Neural cell (in vitro differentiated cells): ENCODE results near the gene XXYLT1. TPM values are rescaled to one million over a fixed set of nuclear protein-coding genes. Genes with fewer than 3 reads are reported as not detected.

Experiments
- H2AFZ ChIP-seq: fragments of 200-600, 300-800 bp; sonication (generic), shearing (Covaris generic); 2 replicates; pipeline ENCODE4 v1.6.0; 2014; ENCODE audit warnings: low read depth, mild to moderate bottlenecking, antibody characterized with exemption, low read length, moderate library complexity
- H3F3A ChIP-seq: fragments of 200-600 bp; shearing (Covaris generic); 2 replicates; pipeline ENCODE4 v1.6.1; 2016; ENCODE audit warnings: mild to moderate bottlenecking, moderate library complexity, mixed read lengths, antibody characterized with exemption, low read length; ENCODE audit not compliant: insufficient read depth, poor library complexity, severe bottlenecking
- H3K27ac ChIP-seq: fragments of 200-600, 300-800 bp; sonication (generic), shearing (Covaris generic); 2 replicates; pipeline ENCODE4 v1.5.1; 2014; ENCODE audit warnings: mild to moderate bottlenecking, low read length, moderate library complexity
- H3K27me3 ChIP-seq: fragments of 300-800, 200-600 bp; sonication (generic), shearing (Covaris generic); 2 replicates; pipeline ENCODE4 v1.6.0; 2014; ENCODE audit warnings: mild to moderate bottlenecking, low read depth, low read length, moderate library complexity; ENCODE audit not compliant: insufficient read depth
- H3K36me3 ChIP-seq: fragments of 300-800, 200-600 bp; sonication (generic), shearing (Covaris generic); 2 replicates; pipeline ENCODE4 v1.5.1; 2014; ENCODE audit warnings: mild to moderate bottlenecking, antibody characterized with exemption, low read length, moderate library complexity; ENCODE audit not compliant: insufficient read depth
- H3K4me2 ChIP-seq: fragments of 300-800, 200-600 bp; sonication (generic), shearing (Covaris generic); 2 replicates; pipeline ENCODE4 v1.6.0; 2014; ENCODE audit warnings: mild to moderate bottlenecking, low read length
- H3K4me3 ChIP-seq: fragments of 300-800, 200-600 bp; sonication (generic), shearing (Covaris generic); 2 replicates; pipeline ENCODE4 v1.5.1; 2014; ENCODE audit warnings: mild to moderate bottlenecking, low read length, moderate library complexity
- H3K79me2 ChIP-seq: fragments of 200-600 bp; shearing (Covaris generic); replicated peaks from 2 replicates; pipeline ENCODE4 v1.6.0; 2014; ENCODE audit warnings: mild to moderate bottlenecking, low read length, moderate library complexity; ENCODE audit not compliant: insufficient read depth
- H3K9ac ChIP-seq: fragments of 300-800, 200-600 bp; sonication (generic), shearing (Covaris generic); 2 replicates; pipeline ENCODE4 v1.6.1; 2016; ENCODE audit warnings: mild to moderate bottlenecking, low read length, mixed read lengths
- H3K9me2 ChIP-seq: fragments of 200-600 bp; shearing (Covaris generic); 2 replicates; pipeline ENCODE4 v1.6.1; 2016; ENCODE audit warnings: mild to moderate bottlenecking, low read length, mixed read lengths; ENCODE audit not compliant: insufficient read depth
- H3K9me3 ChIP-seq: fragments of 200-600, 300-800 bp; sonication (generic), shearing (Covaris generic); 2 replicates; pipeline ENCODE4 v1.6.1; 2016; ENCODE audit warnings: mild to moderate bottlenecking, mixed run types, low read length, moderate library complexity, mixed read lengths
- H4K20me1 ChIP-seq: fragments of 200-600 bp; shearing (Covaris generic); 2 replicates; pipeline ENCODE4 v1.6.1; 2016; ENCODE audit warnings: mild to moderate bottlenecking, mixed run types; ENCODE audit not compliant: insufficient read depth
- EP300 ChIP-seq: fragments of 450-650 bp; conservative IDR thresholded peaks from 2 replicates; pipeline ENCODE4 v1.6.1; 2014; ENCODE audit warnings: antibody characterized with exemption, mild to moderate bottlenecking, moderate library complexity; ENCODE audit not compliant: poor library complexity, severe bottlenecking
- EZH2 ChIP-seq: fragments of 200-600, 300-800 bp; shearing (Covaris generic), sonication (generic); IDR thresholded peaks from 2 replicates; pipeline ENCODE4 v1.6.1; 2014; ENCODE audit warnings: antibody characterized with exemption, low read length, borderline replicate concordance, mild to moderate bottlenecking; ENCODE audit not compliant: insufficient read depth, poor library complexity, severe bottlenecking
- MXI1 ChIP-seq: fragments of 450-650 bp; conservative IDR thresholded peaks from 2 replicates; pipeline ENCODE4 v1.6.1; 2014; ENCODE audit warnings: antibody characterized with exemption, mild to moderate bottlenecking; ENCODE audit not compliant: poor library complexity, severe bottlenecking
- POLR2AphosphoS5 ChIP-seq: IDR thresholded peaks from 2 replicates; pipeline ENCODE4 v1.6.1; 2012
- RAD21 ChIP-seq: fragments of 450-650 bp; conservative IDR thresholded peaks from 2 replicates; pipeline ENCODE4 v1.6.1; 2014; ENCODE audit warnings: antibody characterized with exemption, mild to moderate bottlenecking, moderate library complexity
- SMC3 ChIP-seq: fragments of 450-650 bp; conservative IDR thresholded peaks from 2 replicates; pipeline ENCODE4 v1.6.1; 2014; ENCODE audit warnings: antibody characterized with exemption, mild to moderate bottlenecking, moderate library complexity; ENCODE audit not compliant: poor library complexity
- TAF1 ChIP-seq: IDR thresholded peaks from 2 replicates; pipeline ENCODE4 v1.6.1; 2012; ENCODE audit warnings: low read depth
- polyA plus RNA-seq: library from polyadenylated mRNA; depleted of rRNA; stranded (reverse); fragments of >200 nt; gene quantifications from 2 replicates; pipeline ENCODE4 v1.2.3, GENCODE V29; 2014
- TF ChIP-seq, protein P1 (sequence below): IDR thresholded peaks from 2 replicates; pipeline ENCODE4 v1.6.1; 2012; ENCODE audit warnings: borderline replicate concordance
- TF ChIP-seq, protein P2 (sequence below): fragments of 450-650 bp; IDR thresholded peaks from 2 replicates; pipeline ENCODE4 v1.5.1; 2014; ENCODE audit warnings: antibody characterized with exemption, mild to moderate bottlenecking, moderate library complexity; ENCODE audit not compliant: poor library complexity, severe bottlenecking

Gene XXYLT1
- polyA plus RNA-seq, 1 donor from 2014 or later, result 25.4 TPM

DNA sequence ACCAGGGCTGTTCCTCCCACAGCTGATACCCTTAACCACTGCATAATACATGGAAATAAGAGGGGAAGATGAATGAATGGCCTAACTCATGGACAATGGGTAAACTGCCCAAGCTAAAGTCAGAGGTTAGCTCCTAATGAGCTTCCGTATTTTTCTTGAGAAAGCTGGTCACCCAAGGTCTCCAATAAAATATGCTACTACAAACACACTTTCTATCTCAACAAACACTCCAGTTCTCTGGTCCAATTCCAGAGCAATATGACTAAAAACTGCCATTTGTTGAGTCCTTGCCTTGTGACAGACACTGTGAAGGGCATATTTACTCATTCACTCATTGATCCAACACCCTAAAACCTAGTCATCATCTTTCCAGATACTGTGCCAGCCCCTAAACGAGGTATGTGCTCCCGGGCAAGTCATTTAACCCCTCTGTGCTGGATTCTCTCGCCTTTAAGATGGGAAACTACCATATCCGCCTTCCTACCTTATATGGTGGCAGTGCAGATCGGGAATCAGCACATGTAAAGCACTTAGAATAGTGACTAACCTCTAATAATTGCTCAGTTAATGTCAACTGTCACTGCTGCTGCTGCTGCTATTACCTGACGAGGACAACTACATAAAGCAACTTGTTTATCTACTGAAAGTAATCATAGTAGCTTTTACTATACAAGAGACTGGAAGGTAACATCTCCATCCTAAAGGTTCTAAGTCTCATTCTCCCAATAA is 89.1 kb downstream of the XXYLT1 start:
- Histone ChIP-seq H3K4me2 (no peak overlapping the region), H3K27ac (no peak overlapping the region)

DNA sequence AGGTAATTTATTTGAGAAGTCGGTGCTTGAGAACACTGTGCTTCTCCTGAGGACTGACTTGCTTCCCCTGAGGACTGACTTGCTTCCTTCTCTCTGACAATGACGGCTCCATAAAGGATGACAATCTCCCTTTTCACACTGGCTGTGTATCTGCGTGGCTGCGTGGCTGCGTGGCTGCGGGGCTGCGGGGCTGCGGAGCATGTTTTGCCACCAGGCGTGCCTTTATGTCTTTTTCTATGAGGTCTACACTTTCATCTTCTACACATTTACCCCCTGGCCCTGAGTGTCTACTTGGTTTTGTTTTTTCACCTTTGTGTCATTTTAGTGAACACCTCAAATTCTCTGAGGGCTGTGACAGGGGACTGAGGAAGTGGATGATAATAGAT is 89.9 kb downstream of the XXYLT1 start:
- no peaks in the 10 kb centered on the region for H3K36me3 ChIP-seq
- TF ChIP-seq POLR2AphosphoS5, result no peak
- TF ChIP-seq EZH2, result no peak
- no peak for TF ChIP-seq SMC3
- no peak for TF ChIP-seq MXI1
- TF ChIP-seq, protein P1, sequence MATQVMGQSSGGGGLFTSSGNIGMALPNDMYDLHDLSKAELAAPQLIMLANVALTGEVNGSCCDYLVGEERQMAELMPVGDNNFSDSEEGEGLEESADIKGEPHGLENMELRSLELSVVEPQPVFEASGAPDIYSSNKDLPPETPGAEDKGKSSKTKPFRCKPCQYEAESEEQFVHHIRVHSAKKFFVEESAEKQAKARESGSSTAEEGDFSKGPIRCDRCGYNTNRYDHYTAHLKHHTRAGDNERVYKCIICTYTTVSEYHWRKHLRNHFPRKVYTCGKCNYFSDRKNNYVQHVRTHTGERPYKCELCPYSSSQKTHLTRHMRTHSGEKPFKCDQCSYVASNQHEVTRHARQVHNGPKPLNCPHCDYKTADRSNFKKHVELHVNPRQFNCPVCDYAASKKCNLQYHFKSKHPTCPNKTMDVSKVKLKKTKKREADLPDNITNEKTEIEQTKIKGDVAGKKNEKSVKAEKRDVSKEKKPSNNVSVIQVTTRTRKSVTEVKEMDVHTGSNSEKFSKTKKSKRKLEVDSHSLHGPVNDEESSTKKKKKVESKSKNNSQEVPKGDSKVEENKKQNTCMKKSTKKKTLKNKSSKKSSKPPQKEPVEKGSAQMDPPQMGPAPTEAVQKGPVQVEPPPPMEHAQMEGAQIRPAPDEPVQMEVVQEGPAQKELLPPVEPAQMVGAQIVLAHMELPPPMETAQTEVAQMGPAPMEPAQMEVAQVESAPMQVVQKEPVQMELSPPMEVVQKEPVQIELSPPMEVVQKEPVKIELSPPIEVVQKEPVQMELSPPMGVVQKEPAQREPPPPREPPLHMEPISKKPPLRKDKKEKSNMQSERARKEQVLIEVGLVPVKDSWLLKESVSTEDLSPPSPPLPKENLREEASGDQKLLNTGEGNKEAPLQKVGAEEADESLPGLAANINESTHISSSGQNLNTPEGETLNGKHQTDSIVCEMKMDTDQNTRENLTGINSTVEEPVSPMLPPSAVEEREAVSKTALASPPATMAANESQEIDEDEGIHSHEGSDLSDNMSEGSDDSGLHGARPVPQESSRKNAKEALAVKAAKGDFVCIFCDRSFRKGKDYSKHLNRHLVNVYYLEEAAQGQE, result no peak
- TF ChIP-seq EP300, result no peak
- TF ChIP-seq, protein P2, sequence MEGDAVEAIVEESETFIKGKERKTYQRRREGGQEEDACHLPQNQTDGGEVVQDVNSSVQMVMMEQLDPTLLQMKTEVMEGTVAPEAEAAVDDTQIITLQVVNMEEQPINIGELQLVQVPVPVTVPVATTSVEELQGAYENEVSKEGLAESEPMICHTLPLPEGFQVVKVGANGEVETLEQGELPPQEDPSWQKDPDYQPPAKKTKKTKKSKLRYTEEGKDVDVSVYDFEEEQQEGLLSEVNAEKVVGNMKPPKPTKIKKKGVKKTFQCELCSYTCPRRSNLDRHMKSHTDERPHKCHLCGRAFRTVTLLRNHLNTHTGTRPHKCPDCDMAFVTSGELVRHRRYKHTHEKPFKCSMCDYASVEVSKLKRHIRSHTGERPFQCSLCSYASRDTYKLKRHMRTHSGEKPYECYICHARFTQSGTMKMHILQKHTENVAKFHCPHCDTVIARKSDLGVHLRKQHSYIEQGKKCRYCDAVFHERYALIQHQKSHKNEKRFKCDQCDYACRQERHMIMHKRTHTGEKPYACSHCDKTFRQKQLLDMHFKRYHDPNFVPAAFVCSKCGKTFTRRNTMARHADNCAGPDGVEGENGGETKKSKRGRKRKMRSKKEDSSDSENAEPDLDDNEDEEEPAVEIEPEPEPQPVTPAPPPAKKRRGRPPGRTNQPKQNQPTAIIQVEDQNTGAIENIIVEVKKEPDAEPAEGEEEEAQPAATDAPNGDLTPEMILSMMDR, result no peak
- no peak for TF ChIP-seq RAD21
- H3K9me2 ChIP-seq, result no peaks in the 10 kb centered on the region
- no peaks in the 10 kb centered on the region for H3K79me2 ChIP-seq
- no peak overlapping the region for H3K27ac ChIP-seq
- no peaks in the 10 kb centered on the region for H3K9me3 ChIP-seq
- H3K27me3 ChIP-seq, result no peaks in the 10 kb centered on the region
- H3K9ac ChIP-seq, result no peak overlapping the region
- no peak overlapping the region for H2AFZ ChIP-seq
- no peak overlapping the region for H3K4me3 ChIP-seq
- H3K4me2 ChIP-seq, result no peak overlapping the region
- no peaks in the 10 kb centered on the region for H4K20me1 ChIP-seq
- H3F3A ChIP-seq, result no peaks in the 10 kb centered on the region

More for the DNA sequence above, 89.1 kb downstream of the XXYLT1 start:
- Histone ChIP-seq H4K20me1 (no peaks in the 10 kb centered on the region), H3K79me2 (no peaks in the 10 kb centered on the region), H2AFZ (no peak overlapping the region), H3F3A (no peaks in the 10 kb centered on the region), H3K9ac (no peak overlapping the region), H3K4me3 (no peak overlapping the region), H3K27me3 (no peaks in the 10 kb centered on the region), H3K9me3 (no peaks in the 10 kb centered on the region), H3K9me2 (no peaks in the 10 kb centered on the region), H3K36me3 (no peaks in the 10 kb centered on the region)
- TF ChIP-seq, protein P2, result no peak
- TF ChIP-seq RAD21 (no peak), EP300 (no peak), SMC3 (no peak), EZH2 (no peak), TAF1 (no peak), POLR2AphosphoS5 (no peak)
- TF ChIP-seq, protein P1, result no peak
